H1 (cell line): ENCODE measurements around the gene KRT9. TPM values are rescaled to one million over a fixed set of nuclear protein-coding genes. Genes with fewer than 3 reads are reported as not detected.

Experiments
- polyA plus RNA-seq, 7 experiments: library from polyadenylated mRNA; depleted of rRNA in 3 of 7; stranded (reverse) in 5 of 7; unstranded in 2 of 7; fragments of >200 nt in 5 of 7; fragments of 200-250 nt in 2 of 7; gene quantifications; 1 replicate in 5 of 7; 2 replicates in 1 of 7; 4 replicates in 1 of 7; pipeline versions ENCODE4 v1.2.1 to v1.2.3, GENCODE V29; 2011 to 2013; ENCODE audit warnings: missing spikeins in 2 of 7, mixed read lengths in 2 of 7
- total RNA-seq: library from RNA; stranded (reverse); fragmentation: NEBNext Ultra II Directional; extraction: Animal tissue kit (Norgen Biotek cat#: 25700); gene quantifications from 2 replicates; pipeline ENCODE4 v1.2.1, GENCODE V29; 2021
- TF ChIP-seq, protein P1 (sequence below): fragments of 300-600 bp; sonication (generic); IDR thresholded peaks from 2 replicates; pipeline ENCODE4 v1.7.1; 2012; ENCODE audit warnings: low read length, moderate library complexity, mild to moderate bottlenecking, inconsistent platforms; ENCODE audit not compliant: insufficient replicate concordance

Gene KRT9
- total and polyA plus RNA-seq, 2 of the 8 experiments (the other 6 are each of a cell fraction or from before 2014, with no cell fraction given), result not detected

DNA sequence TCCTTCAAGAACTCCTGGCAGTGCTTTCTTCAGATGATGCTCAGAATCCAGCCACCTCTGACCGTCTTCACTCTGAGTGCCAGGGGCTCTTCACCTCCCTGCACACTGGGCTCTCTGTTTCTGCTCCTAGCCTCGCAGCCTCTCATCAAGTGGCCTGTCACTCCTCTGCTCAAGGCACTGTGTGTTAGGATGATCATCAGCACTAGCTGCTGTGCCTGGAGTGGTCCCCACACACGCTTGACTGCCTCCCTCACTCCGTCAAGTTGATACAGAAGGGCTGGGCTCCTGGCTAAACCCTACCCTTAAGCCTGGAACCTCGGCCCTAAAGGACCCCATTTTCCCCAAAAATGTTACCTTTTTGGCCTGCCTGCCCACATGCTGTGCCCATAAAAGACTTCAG, 15.6 kb downstream of the KRT9 start (continued):
- TF ChIP-seq, protein P1, sequence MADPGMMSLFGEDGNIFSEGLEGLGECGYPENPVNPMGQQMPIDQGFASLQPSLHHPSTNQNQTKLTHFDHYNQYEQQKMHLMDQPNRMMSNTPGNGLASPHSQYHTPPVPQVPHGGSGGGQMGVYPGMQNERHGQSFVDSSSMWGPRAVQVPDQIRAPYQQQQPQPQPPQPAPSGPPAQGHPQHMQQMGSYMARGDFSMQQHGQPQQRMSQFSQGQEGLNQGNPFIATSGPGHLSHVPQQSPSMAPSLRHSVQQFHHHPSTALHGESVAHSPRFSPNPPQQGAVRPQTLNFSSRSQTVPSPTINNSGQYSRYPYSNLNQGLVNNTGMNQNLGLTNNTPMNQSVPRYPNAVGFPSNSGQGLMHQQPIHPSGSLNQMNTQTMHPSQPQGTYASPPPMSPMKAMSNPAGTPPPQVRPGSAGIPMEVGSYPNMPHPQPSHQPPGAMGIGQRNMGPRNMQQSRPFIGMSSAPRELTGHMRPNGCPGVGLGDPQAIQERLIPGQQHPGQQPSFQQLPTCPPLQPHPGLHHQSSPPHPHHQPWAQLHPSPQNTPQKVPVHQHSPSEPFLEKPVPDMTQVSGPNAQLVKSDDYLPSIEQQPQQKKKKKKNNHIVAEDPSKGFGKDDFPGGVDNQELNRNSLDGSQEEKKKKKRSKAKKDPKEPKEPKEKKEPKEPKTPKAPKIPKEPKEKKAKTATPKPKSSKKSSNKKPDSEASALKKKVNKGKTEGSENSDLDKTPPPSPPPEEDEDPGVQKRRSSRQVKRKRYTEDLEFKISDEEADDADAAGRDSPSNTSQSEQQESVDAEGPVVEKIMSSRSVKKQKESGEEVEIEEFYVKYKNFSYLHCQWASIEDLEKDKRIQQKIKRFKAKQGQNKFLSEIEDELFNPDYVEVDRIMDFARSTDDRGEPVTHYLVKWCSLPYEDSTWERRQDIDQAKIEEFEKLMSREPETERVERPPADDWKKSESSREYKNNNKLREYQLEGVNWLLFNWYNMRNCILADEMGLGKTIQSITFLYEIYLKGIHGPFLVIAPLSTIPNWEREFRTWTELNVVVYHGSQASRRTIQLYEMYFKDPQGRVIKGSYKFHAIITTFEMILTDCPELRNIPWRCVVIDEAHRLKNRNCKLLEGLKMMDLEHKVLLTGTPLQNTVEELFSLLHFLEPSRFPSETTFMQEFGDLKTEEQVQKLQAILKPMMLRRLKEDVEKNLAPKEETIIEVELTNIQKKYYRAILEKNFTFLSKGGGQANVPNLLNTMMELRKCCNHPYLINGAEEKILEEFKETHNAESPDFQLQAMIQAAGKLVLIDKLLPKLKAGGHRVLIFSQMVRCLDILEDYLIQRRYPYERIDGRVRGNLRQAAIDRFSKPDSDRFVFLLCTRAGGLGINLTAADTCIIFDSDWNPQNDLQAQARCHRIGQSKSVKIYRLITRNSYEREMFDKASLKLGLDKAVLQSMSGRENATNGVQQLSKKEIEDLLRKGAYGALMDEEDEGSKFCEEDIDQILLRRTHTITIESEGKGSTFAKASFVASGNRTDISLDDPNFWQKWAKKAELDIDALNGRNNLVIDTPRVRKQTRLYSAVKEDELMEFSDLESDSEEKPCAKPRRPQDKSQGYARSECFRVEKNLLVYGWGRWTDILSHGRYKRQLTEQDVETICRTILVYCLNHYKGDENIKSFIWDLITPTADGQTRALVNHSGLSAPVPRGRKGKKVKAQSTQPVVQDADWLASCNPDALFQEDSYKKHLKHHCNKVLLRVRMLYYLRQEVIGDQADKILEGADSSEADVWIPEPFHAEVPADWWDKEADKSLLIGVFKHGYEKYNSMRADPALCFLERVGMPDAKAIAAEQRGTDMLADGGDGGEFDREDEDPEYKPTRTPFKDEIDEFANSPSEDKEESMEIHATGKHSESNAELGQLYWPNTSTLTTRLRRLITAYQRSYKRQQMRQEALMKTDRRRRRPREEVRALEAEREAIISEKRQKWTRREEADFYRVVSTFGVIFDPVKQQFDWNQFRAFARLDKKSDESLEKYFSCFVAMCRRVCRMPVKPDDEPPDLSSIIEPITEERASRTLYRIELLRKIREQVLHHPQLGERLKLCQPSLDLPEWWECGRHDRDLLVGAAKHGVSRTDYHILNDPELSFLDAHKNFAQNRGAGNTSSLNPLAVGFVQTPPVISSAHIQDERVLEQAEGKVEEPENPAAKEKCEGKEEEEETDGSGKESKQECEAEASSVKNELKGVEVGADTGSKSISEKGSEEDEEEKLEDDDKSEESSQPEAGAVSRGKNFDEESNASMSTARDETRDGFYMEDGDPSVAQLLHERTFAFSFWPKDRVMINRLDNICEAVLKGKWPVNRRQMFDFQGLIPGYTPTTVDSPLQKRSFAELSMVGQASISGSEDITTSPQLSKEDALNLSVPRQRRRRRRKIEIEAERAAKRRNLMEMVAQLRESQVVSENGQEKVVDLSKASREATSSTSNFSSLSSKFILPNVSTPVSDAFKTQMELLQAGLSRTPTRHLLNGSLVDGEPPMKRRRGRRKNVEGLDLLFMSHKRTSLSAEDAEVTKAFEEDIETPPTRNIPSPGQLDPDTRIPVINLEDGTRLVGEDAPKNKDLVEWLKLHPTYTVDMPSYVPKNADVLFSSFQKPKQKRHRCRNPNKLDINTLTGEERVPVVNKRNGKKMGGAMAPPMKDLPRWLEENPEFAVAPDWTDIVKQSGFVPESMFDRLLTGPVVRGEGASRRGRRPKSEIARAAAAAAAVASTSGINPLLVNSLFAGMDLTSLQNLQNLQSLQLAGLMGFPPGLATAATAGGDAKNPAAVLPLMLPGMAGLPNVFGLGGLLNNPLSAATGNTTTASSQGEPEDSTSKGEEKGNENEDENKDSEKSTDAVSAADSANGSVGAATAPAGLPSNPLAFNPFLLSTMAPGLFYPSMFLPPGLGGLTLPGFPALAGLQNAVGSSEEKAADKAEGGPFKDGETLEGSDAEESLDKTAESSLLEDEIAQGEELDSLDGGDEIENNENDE, result no peak
- TF ChIP-seq, all 59 proteins: peak for 0
